Esophagus squamous epithelium (tissue), 4 donors: ENCODE measurements around the gene ZNG1A.

Source experiments
- POLR2A ChIP-seq, 4 donors: fragments of 450-650 bp; IDR thresholded peaks; one replicate each; pipeline ENCODE4 v1.6.1; 2017; ENCODE audit warnings: antibody characterized with exemption in 4 of 4, mild to moderate bottlenecking in 4 of 4, moderate library complexity in 3 of 4
- TF ChIP-seq, protein P1 (sequence below), 6 experiments: fragments of 450-650 bp in 4 of 6; fragments of 200-600 bp in 2 of 6; sonication (generic) in 2 of 6; IDR thresholded peaks; one replicate each; pipeline ENCODE4 v1.5.1; 2016 to 2019; ENCODE audit warnings: antibody characterized with exemption in 6 of 6, mild to moderate bottlenecking in 4 of 6, moderate library complexity in 4 of 6

DNA sequence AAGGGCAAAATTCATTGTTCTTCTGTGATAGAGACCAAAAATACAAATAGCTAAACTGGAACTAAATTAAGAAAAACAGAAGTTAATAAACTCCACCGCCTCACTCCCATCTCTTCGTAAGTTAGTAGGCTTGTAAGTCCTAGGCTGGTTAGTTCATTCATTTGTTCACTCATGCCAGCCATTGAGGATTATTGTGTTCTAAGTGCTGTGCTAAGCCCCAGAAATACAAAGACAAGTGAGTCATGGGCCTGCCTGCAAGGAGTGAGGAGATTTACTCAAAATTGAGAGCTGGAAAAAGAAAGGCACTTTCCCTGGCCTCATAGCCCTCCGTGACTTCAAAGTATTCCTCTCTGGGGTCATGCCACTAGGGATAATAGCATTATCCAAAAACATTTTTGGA is 44.3 kb upstream of the ZNG1A start:
- no peak for TF ChIP-seq POLR2A (IDR thresholded peaks at IDR 0.05)
- TF ChIP-seq, protein P1, sequence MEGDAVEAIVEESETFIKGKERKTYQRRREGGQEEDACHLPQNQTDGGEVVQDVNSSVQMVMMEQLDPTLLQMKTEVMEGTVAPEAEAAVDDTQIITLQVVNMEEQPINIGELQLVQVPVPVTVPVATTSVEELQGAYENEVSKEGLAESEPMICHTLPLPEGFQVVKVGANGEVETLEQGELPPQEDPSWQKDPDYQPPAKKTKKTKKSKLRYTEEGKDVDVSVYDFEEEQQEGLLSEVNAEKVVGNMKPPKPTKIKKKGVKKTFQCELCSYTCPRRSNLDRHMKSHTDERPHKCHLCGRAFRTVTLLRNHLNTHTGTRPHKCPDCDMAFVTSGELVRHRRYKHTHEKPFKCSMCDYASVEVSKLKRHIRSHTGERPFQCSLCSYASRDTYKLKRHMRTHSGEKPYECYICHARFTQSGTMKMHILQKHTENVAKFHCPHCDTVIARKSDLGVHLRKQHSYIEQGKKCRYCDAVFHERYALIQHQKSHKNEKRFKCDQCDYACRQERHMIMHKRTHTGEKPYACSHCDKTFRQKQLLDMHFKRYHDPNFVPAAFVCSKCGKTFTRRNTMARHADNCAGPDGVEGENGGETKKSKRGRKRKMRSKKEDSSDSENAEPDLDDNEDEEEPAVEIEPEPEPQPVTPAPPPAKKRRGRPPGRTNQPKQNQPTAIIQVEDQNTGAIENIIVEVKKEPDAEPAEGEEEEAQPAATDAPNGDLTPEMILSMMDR (IDR thresholded peaks at IDR 0.05): no peak
